ENCODE results near the gene FOXP2. TPM values are rescaled to one million over a fixed set of nuclear protein-coding genes. Genes with fewer than 3 reads are reported as not detected.

FOXP2 gene
- total and polyA plus RNA-seq, 9 of the 15 experiments (the other 6 are each of a cell fraction or from before 2014, with no cell fraction given): not detected

- Histone ChIP-seq H3K27ac (ENCODE audit: extremely low read depth, low read depth, low read length) (no peak overlapping the region), H4K20me1 (replicated peaks; ENCODE audit: control insufficient read depth, insufficient read depth, low read length) (no peaks in the 10 kb centered on the region), H3K9me1 (ENCODE audit: control insufficient read depth, insufficient read depth, low read length) (no peaks in the 10 kb centered on the region), H3K79me2 (ENCODE audit: control insufficient read depth, insufficient read depth, low read length) (no peaks in the 10 kb centered on the region), H3K27me3 (ENCODE audit: control insufficient read depth in 2 of 2, insufficient read depth in 2 of 2, low read length in 2 of 2) (no peaks in the 10 kb centered on the region), H3K4me1 (replicated peaks in 1 of 2; ENCODE audit: control insufficient read depth in 2 of 2, insufficient read depth in 2 of 2, low read length in 2 of 2) (no peaks in the 10 kb centered on the region), H3K9ac (ENCODE audit: insufficient read depth in 1 of 2, low read depth in 2 of 2, low read length in 2 of 2) (no peak overlapping the region), H3K4me3 (no peak overlapping the region), H2AFZ (ENCODE audit: low read depth, low read length) (no peak overlapping the region), H3K4me2 (ENCODE audit: insufficient read depth, low read length) (no peak overlapping the region), H3K9me3 (replicated peaks; ENCODE audit: control insufficient read depth, insufficient read depth, low read depth, low read length) (no peaks in the 10 kb centered on the region), H3K36me3 (ENCODE audit: control insufficient read depth, insufficient read depth, low read length) (no peaks in the 10 kb centered on the region)
- intact Hi-C loops (cut with micrococcal nuclease) (no loop called here), in situ Hi-C loops (cut with MboI) (no loop called here)
- DNase-seq (ENCODE audit: extremely low read depth in 1 of 4, low spot score in 3 of 4) (no peak), FAIRE-seq (no peak), ATAC-seq (no peak)
- CTCF ChIA-PET (ENCODE audit: low intra/inter-chr PET ratio): no interaction called here
- no TSS peak for BruUV-seq (replicated peaks)
- whole genome bisulfite sequencing (ENCODE audit: insufficient coverage, low coverage, missing lambda C conversion rate): 5% methylated on average over 2 of the region's 2 CpGs
- TF ChIP-seq HDAC3 (IDR thresholded peaks at IDR 0.05; ENCODE audit: borderline replicate concordance, partially characterized antibody): no peak
- no peak for TF ChIP-seq GTF2B (IDR thresholded peaks at IDR 0.05; ENCODE audit: extremely low read depth, insufficient read length)
- no peak for TF ChIP-seq NR0B1 (IDR thresholded peaks at IDR 0.05; ENCODE audit: partially characterized antibody)
- TF ChIP-seq EWSR1 (IDR thresholded peaks at IDR 0.05; ENCODE audit: borderline replicate concordance, low read depth, partially characterized antibody): no peak
- no peak for TF ChIP-seq ZKSCAN3 (CRISPR knock-in tag; IDR thresholded peaks at IDR 0.05)
- TF ChIP-seq ILK (tag; IDR thresholded peaks at IDR 0.05; ENCODE audit: borderline replicate concordance, low read depth): no peak
- POLR2A ChIA-PET: interaction anchor here (0.6 kb wide), 1 partner anchor 59 kb away, joined by 4 read pairs; no protein-coding TSS in a partner anchor
Observed at GRCh38 chr7:114368492-114368891, 46.1 kb upstream of the FOXP2 start.
